Measurements from ENCODE around the gene STK24.

GRCh38 chr13:98475522-98475921 lies 101.4 kb downstream of the STK24 start:
- no peak for TF ChIP-seq CHD2 (IDR thresholded peaks at IDR 0.05; ENCODE audit: low read length, partially characterized antibody)
- no peak for TF ChIP-seq EP300 (IDR thresholded peaks at IDR 0.05; ENCODE audit: borderline replicate concordance in 1 of 2, low read depth in 1 of 2, low read length in 1 of 2)
- TF ChIP-seq TAF1 (IDR thresholded peaks at IDR 0.05; ENCODE audit: borderline replicate concordance, low read depth, low read length) = no peak
- no peak for TF ChIP-seq YY1 (IDR thresholded peaks at IDR 0.05; ENCODE audit: low read depth)
- no peak for TF ChIP-seq CTCF (IDR thresholded peaks at IDR 0.05)
- TF ChIP-seq USF1 (IDR thresholded peaks at IDR 0.05; ENCODE audit: borderline replicate concordance, low read depth) = no peak
- TF ChIP-seq TCF12 (IDR thresholded peaks at IDR 0.05) = no peak
- no peak for TF ChIP-seq POLR2AphosphoS5 (IDR thresholded peaks at IDR 0.05; ENCODE audit: low read depth, low read length)
- TF ChIP-seq MAX (IDR thresholded peaks at IDR 0.05; ENCODE audit: low read depth) = no peak
- TF ChIP-seq MXI1 (IDR thresholded peaks at IDR 0.05; ENCODE audit: low read depth, low read length) = no peak
